HS-5 (cell line): ENCODE measurements around the gene DPP6.

Experiments
- DNase-seq: peaks from one replicate; pipeline ENCODE4 v3.0.0-alpha.2; 2012; ENCODE audit warnings: low read depth

The DPP6 gene

GRCh38 chr7:154881526-154881925 is 829.3 kb downstream of the DPP6 start:
- no peak for DNase-seq

DNA sequence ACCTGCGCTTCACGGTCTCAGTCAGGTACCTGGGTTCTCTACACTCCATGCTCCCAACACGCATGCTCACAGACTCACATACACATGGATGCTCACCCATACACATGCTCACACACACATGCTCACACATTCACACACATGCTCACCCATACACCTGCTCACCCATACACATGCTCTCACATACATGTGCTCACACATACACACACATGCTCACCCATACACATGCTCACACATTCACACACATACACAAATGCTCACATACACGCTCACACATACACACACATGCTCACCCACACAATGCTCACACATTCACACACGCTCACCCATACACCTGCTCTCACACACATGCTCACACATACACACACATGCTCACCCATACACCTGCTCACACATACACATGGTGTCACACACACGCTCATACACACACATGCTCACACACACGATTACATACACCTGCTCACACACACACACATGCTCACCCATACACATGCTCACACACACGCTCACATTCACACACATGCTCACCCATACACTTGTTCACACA is 830.8 kb downstream of the DPP6 start:
- DNase-seq: no peak

GRCh38 chr7:154884348-154884920 is 832.2 kb downstream of the DPP6 start:
- no peak for DNase-seq

DNA sequence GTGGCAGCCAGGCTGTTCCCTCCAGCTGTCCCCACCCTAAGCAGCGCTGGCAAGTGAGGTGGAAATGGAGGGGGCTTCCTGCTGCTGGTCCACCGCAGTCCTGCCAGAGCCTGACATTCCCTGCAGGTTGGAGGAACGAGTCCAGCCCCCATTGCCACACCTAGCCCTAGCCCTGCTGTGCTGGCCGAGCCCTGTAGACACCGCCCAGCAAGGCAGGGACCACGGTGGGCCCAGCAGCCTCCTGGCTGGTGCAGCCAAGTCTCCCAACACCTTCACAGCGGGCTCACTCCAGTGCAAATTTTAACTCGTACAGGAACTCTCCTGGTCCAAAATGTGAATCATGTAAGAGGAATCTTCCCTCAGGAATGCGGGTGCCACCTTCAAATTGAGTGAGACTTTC is 834.4 kb downstream of the DPP6 start:
- DNase-seq: no peak

DNA sequence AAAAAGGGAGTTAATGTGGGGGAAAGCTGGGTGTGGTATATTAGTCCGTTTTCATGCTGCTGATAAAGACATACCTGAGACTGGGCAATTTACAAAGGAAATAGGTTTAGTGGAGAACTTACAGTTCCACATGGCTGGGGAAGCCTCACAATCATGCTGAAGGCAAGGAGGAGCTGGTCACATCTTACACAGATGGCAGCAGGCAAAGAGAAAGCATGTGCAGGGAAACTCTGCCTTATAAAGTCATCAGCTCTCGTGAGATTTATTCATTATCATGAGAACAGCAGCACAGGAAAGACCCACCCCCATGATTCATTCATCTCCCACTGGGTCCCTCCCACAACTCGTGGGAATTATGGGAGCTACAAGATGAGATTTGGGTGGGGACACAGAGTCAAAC is 836.5 kb downstream of the DPP6 start:
- DNase-seq: no peak

- no peak for DNase-seq
Measured at GRCh38 chr7:154892459-154892858, 840.3 kb downstream of the DPP6 start.

- DNase-seq: no peak
Measured at GRCh38 chr7:154896076-154896475, 843.9 kb downstream of the DPP6 start.

- DNase-seq: no peak
Measured at GRCh38 chr7:154898973-154899855, 847.0 kb downstream of the DPP6 start.

- DNase-seq: no peak
Measured at GRCh38 chr7:154899862-154900261, 847.7 kb downstream of the DPP6 start.

- no peak for DNase-seq
Measured at GRCh38 chr7:154902600-154903082, 850.4 kb downstream of the DPP6 start.

DNA sequence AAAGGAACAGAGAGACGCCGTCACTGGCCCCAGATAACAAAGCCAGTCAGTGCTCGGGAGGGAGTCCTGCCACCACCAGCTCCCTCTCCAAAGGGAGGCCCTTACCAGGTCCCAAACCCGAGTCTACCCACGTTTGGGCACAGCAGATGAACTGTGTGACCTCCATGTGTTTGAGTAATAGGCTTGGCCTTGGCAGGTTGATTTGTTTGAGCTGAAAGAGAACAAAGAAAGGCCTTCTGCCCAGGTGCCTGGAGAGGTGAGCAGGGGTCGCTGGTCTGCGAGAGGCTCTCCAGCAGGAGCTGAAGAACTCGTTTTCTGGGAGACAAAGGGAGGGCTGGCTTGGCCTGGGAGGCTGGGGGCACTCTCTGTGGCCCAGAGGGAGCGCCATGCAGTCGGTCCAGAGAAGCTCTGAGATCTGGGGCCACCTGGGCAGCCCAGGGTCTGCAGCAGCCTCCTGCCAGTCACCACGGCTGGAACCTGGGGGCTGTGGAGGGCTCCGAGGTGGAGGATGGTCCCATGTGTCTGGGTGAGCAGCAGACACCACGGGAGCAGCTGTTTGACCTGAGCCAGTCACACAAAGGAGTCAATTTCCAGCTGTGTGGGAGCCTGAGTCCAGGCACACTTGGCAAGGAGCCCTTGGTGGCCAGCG is 851.0 kb downstream of the DPP6 start:
- DNase-seq: no peak

GRCh38 chr7:154905146-154905545 is 852.9 kb downstream of the DPP6 start:
- DNase-seq: no peak

DNA sequence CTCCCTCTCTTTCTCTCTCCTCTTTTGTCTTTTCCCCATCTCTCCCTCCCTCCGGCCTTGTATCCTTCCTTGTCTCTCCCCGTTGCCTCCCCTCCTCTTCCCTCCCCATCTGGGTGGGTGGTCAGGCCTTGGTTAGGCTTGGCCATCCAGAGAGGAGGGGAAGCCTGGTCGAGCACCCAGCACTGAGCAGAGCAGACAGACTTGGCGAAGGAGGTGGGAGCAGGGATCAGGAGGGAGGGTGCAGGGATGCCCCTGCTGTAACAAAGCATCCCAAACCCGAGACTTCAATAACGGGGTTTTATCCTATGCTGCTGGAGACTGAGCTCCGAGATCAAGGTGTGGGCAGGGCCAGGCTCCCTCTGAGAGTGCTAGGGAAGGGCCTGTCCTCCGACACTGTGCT is 853.4 kb downstream of the DPP6 start:
- no peak for DNase-seq

DNA sequence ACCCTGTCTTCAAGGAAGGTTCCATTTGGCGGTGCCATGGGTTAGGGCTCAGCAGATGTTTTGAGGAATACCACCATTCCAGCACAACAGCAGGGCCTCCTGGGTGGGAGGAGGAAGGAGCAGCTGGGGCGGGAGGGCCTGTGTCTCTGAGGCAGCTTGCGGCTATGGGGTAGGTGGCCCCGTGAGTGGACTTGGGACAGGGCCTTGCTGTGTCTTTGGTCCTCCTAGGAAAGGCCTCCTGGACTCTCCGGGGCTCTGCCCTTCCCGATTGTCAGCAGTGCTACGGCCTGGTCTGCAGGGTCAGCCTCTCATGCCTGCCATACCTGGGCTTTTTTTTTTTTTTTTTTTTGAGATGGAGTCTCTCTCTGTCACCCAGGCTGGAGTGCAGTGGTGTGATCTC is 854.0 kb downstream of the DPP6 start:
- DNase-seq: no peak

DNA sequence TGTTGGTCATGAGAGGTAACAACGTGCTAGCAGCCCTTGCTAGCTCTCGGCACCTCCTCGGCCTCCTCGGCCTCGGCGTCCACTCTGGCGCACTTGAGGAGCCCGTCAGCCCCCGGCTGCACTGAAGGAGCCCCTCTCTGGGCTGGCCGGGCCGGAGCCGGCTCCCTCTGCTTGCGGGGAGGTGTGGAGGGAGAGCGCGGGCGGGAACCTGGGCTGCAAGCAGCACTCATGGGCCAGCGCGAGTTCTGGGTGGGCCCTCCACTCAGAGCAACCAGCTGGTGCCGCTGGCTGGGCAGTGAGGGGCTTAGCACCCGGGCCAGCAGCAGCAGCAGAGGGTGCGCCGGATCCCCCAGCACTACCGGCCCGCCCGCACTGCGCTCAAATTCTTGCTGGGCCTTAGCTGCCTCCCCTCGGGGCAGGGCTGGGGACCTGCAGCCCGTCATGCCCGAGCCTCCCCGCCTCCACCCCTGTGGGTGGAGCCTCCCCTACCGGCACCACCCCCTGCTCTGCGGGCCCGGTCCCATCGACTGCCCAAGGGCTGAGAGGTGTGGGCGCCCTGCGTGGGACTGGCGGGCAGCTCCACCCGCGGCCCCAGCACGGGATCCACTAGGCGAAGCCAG is 854.6 kb downstream of the DPP6 start:
- DNase-seq: no peak

GRCh38 chr7:154907651-154908620 is 855.7 kb downstream of the DPP6 start:
- no peak for DNase-seq

GRCh38 chr7:154909241-154910105 is 857.3 kb downstream of the DPP6 start:
- DNase-seq: no peak

DNA sequence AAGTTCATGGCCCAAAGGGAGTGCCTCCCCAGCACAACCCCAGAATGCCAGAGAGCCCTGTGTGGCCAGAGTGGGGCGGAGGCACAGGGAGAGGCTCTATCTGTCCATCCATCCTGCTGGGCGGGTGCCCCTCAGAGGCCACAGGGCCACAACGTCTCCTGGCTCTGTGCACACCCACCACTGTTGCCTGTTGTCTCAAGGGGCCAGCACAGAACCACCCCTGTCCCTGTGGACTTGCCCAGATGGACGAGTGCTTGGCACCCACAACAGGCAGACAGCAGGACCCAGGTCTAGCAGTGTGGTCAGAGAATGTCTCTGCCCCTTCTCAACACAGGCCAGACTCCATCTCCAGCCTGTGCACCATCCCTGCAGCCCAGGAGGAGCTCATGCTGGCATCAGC is 857.9 kb downstream of the DPP6 start:
- no peak for DNase-seq

- DNase-seq: no peak
Measured at GRCh38 chr7:154910977-154911376, 858.8 kb downstream of the DPP6 start.

DNA sequence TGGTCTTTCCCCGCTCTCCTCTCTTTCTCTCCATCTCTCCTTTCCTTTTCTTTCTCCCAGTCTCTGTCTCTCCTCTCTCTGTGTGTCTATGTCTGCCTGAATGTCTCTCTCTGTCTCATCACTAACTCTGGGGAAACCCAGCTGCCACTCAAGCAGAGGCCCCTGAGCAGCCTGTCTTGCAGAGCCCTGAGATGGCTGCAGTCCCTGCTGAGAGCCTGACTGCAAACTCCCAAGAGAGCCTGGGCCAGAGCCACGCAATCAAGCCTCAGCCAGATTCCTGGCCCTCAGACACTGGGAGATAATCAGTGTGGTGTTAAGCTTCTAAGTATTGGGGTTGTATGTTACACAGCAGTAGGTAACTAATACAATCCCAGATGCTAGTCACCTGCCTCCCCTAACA is 859.2 kb downstream of the DPP6 start:
- DNase-seq: no peak
